Measurements from ENCODE around the gene ERICH6. TPM values are rescaled to one million over a fixed set of nuclear protein-coding genes. Genes with fewer than 3 reads are reported as not detected.

ERICH6 gene
- total RNA-seq, 2 donors from 2014 or later, result 0.19 TPM; not detected in 1

GRCh38 chr3:150733373-150733935 is 29.7 kb upstream of the ERICH6 start:
- H3K9me3 Mint-ChIP-seq, result no peaks in the 10 kb centered on the region
- no peak for DNase-seq
- no peak for ATAC-seq (replicated peaks in 1 of 2)
- peaks cover 49% of the 10 kb centered on the region for H3K4me1 Mint-ChIP-seq (ENCODE audit: low read depth)
- no peak overlapping the region for H3K27ac Mint-ChIP-seq
- H3K36me3 Mint-ChIP-seq (ENCODE audit: insufficient read depth in 2 of 2), result peaks cover 0 to 2% of the 10 kb centered on the region in 2 donors
- no peaks in the 10 kb centered on the region for H3K27me3 Mint-ChIP-seq (ENCODE audit: low read depth)
- H3K4me3 Mint-ChIP-seq, result no peak overlapping the region

- DNase-seq, result no peak
- peaks cover 14% of the 10 kb centered on the region for H3K4me1 Mint-ChIP-seq (ENCODE audit: low read depth)
- no peak overlapping the region for H3K4me3 Mint-ChIP-seq
- H3K27me3 Mint-ChIP-seq (ENCODE audit: low read depth), result no peaks in the 10 kb centered on the region
- no peak overlapping the region for H3K27ac Mint-ChIP-seq
- no peaks in the 10 kb centered on the region for H3K36me3 Mint-ChIP-seq (ENCODE audit: insufficient read depth in 2 of 2)
- no peak for ATAC-seq (replicated peaks in 1 of 2)
- no peaks in the 10 kb centered on the region for H3K9me3 Mint-ChIP-seq
Measured at GRCh38 chr3:150729682-150730360, 26.1 kb upstream of the ERICH6 start.

- Mint-ChIP-seq H3K4me3 (no peak overlapping the region), H3K4me1 (ENCODE audit: low read depth) (peaks cover 14% of the 10 kb centered on the region), H3K27me3 (ENCODE audit: low read depth) (no peaks in the 10 kb centered on the region), H3K9me3 (no peaks in the 10 kb centered on the region), H3K36me3 (ENCODE audit: insufficient read depth in 2 of 2) (no peaks in the 10 kb centered on the region), H3K27ac (no peak overlapping the region)
- ATAC-seq (replicated peaks in 1 of 2), result no peak
- DNase-seq, result no peak
Measured at GRCh38 chr3:150727653-150728502, 24.2 kb upstream of the ERICH6 start.

GRCh38 chr3:150725548-150725947 is 21.8 kb upstream of the ERICH6 start:
- H3K27me3 Mint-ChIP-seq (ENCODE audit: low read depth), result no peaks in the 10 kb centered on the region
- peaks cover 33% of the 10 kb centered on the region for H3K4me1 Mint-ChIP-seq (ENCODE audit: low read depth)
- no peak for DNase-seq
- H3K9me3 Mint-ChIP-seq, result no peaks in the 10 kb centered on the region
- H3K36me3 Mint-ChIP-seq (ENCODE audit: insufficient read depth in 2 of 2), result no peaks in the 10 kb centered on the region
- no peak for ATAC-seq (replicated peaks in 1 of 2)
- H3K4me3 Mint-ChIP-seq, result no peak overlapping the region
- H3K27ac Mint-ChIP-seq, result no peak overlapping the region

GRCh38 chr3:150723946-150724345 is 20.2 kb upstream of the ERICH6 start:
- Mint-ChIP-seq H3K4me1 (ENCODE audit: low read depth) (peaks cover 41% of the 10 kb centered on the region), H3K27me3 (ENCODE audit: low read depth) (no peaks in the 10 kb centered on the region), H3K27ac (peak overlapping the region; percentile 89), H3K4me3 (no peak overlapping the region), H3K9me3 (no peaks in the 10 kb centered on the region), H3K36me3 (ENCODE audit: insufficient read depth in 2 of 2) (no peaks in the 10 kb centered on the region)
- no peak for DNase-seq
- no peak for ATAC-seq (replicated peaks in 1 of 2)

GRCh38 chr3:150722267-150722666 is 18.5 kb upstream of the ERICH6 start:
- ATAC-seq (replicated peaks in 1 of 2), result peak; percentile 59 to 67

GRCh38 chr3:150721285-150722130 is 17.8 kb upstream of the ERICH6 start:
- no peak overlapping the region for H3K27ac Mint-ChIP-seq
- no peaks in the 10 kb centered on the region for H3K36me3 Mint-ChIP-seq (ENCODE audit: insufficient read depth in 2 of 2)
- DNase-seq, result peak in 1 of 2 donors; percentile 36
- peak overlapping the region in 1 of 2 donors; percentile 41 for H3K4me3 Mint-ChIP-seq
- H3K27me3 Mint-ChIP-seq (ENCODE audit: low read depth), result no peaks in the 10 kb centered on the region
- no peaks in the 10 kb centered on the region for H3K9me3 Mint-ChIP-seq
- ATAC-seq (replicated peaks in 1 of 2), result peak; percentile 52 to 57
- peaks cover 41% of the 10 kb centered on the region for H3K4me1 Mint-ChIP-seq (ENCODE audit: low read depth)

More at GRCh38 chr3:150722267-150722666, 18.5 kb upstream of the ERICH6 start:
- no peaks in the 10 kb centered on the region for H3K36me3 Mint-ChIP-seq (ENCODE audit: insufficient read depth in 2 of 2)
- H3K4me1 Mint-ChIP-seq (ENCODE audit: low read depth), result peaks cover 41% of the 10 kb centered on the region
- H3K4me3 Mint-ChIP-seq, result peak overlapping the region in 1 of 2 donors; percentile 60
- H3K27ac Mint-ChIP-seq, result no peak overlapping the region
- no peaks in the 10 kb centered on the region for H3K27me3 Mint-ChIP-seq (ENCODE audit: low read depth)
- DNase-seq, result peak; percentile 16 to 44
- no peaks in the 10 kb centered on the region for H3K9me3 Mint-ChIP-seq

GRCh38 chr3:150720444-150720843 is 16.7 kb upstream of the ERICH6 start:
- ATAC-seq (replicated peaks in 1 of 2) (no peak), DNase-seq (no peak)
- Mint-ChIP-seq H3K27ac (no peak overlapping the region), H3K9me3 (no peaks in the 10 kb centered on the region), H3K36me3 (ENCODE audit: insufficient read depth in 2 of 2) (no peaks in the 10 kb centered on the region), H3K4me1 (ENCODE audit: low read depth) (peaks cover 41% of the 10 kb centered on the region), H3K27me3 (ENCODE audit: low read depth) (no peaks in the 10 kb centered on the region), H3K4me3 (no peak overlapping the region)

- Mint-ChIP-seq H3K4me1 (ENCODE audit: low read depth) (peaks cover 15% of the 10 kb centered on the region), H3K9me3 (peaks cover 16 to 18% of the 10 kb centered on the region in 2 donors), H3K4me3 (peak overlapping the region in 1 of 2 donors; percentile 6), H3K27ac (no peak overlapping the region), H3K27me3 (ENCODE audit: low read depth) (no peaks in the 10 kb centered on the region), H3K36me3 (ENCODE audit: insufficient read depth in 2 of 2) (peaks cover 18 to 42% of the 10 kb centered on the region in 2 donors)
- DNase-seq (peak in 1 of 2 donors; percentile 22), ATAC-seq (replicated peaks in 1 of 2) (peak; percentile 88 to 92)
Measured at GRCh38 chr3:150710097-150710496, 6.4 kb upstream of the ERICH6 start.

- peaks cover 7 to 9% of the 10 kb centered on the region in 2 donors for H3K36me3 Mint-ChIP-seq (ENCODE audit: insufficient read depth in 2 of 2)
- H3K9me3 Mint-ChIP-seq, result peaks cover 0 to 4% of the 10 kb centered on the region in 2 donors
- H3K4me1 Mint-ChIP-seq (ENCODE audit: low read depth), result peaks cover 45% of the 10 kb centered on the region
- H3K27me3 Mint-ChIP-seq (ENCODE audit: low read depth), result no peaks in the 10 kb centered on the region
- H3K27ac Mint-ChIP-seq, result peak overlapping the region; percentile 91
- DNase-seq, result peak in 1 of 2 donors; percentile 51
- peak; percentile 63 for ATAC-seq (replicated peaks in 1 of 2)
- peak overlapping the region; percentile 93 to 100 for H3K4me3 Mint-ChIP-seq
Measured at GRCh38 chr3:150703299-150703755, 393 bp downstream of the ERICH6 start.

- no peak overlapping the region for H3K27ac Mint-ChIP-seq
- ATAC-seq (replicated peaks in 1 of 2) (no peak), DNase-seq (no peak)
- H3K9me3 Mint-ChIP-seq, result peaks cover 0 to 3% of the 10 kb centered on the region in 2 donors
- no peaks in the 10 kb centered on the region for H3K27me3 Mint-ChIP-seq (ENCODE audit: low read depth)
- no peak overlapping the region for H3K4me3 Mint-ChIP-seq
- peaks cover 4 to 6% of the 10 kb centered on the region in 2 donors for H3K36me3 Mint-ChIP-seq (ENCODE audit: insufficient read depth in 2 of 2)
- peaks cover 37% of the 10 kb centered on the region for H3K4me1 Mint-ChIP-seq (ENCODE audit: low read depth)
Measured at GRCh38 chr3:150699068-150699639, 4.6 kb downstream of the ERICH6 start.

GRCh38 chr3:150697646-150698045 is 6.1 kb downstream of the ERICH6 start:
- peaks cover 0 to 4% of the 10 kb centered on the region in 2 donors for H3K9me3 Mint-ChIP-seq
- H3K36me3 Mint-ChIP-seq (ENCODE audit: insufficient read depth in 2 of 2), result peaks cover 5 to 7% of the 10 kb centered on the region in 2 donors
- DNase-seq (no peak), ATAC-seq (replicated peaks in 1 of 2) (no peak)
- no peaks in the 10 kb centered on the region for H3K27me3 Mint-ChIP-seq (ENCODE audit: low read depth)
- no peak overlapping the region for H3K4me3 Mint-ChIP-seq
- H3K4me1 Mint-ChIP-seq (ENCODE audit: low read depth), result peaks cover 23% of the 10 kb centered on the region
- H3K27ac Mint-ChIP-seq, result no peak overlapping the region

Data from activated T-cell treated with anti-CD3 and anti-CD28 coated beads, Interleukin-2, amount 50 U/mL, for 72 hours (primary cell).